HepG2 (cell line): ENCODE measurements around the gene RABEPK. TPM values are rescaled to one million over a fixed set of nuclear protein-coding genes. Genes with fewer than 3 reads are reported as not detected.

Experiments used
- ESRRA ChIP-seq: sonication (generic); formaldehyde crosslinking; IDR thresholded peaks from 2 replicates; pipeline ENCODE4 v1.5.1; 2020; ENCODE audit warnings: mild to moderate bottlenecking, low read depth, missing genetic modification reagents
- MXD4 ChIP-seq: IDR thresholded peaks from 2 replicates; pipeline ENCODE4 v1.6.1; 2016; ENCODE audit warnings: mild to moderate bottlenecking, missing biosample characterization, missing genetic modification reagents
- MYNN ChIP-seq: sonication (generic); formaldehyde crosslinking; IDR thresholded peaks from 2 replicates; pipeline ENCODE4 v1.4.0; 2020; ENCODE audit warnings: mild to moderate bottlenecking, low read depth, missing genetic modification reagents
- NAIF1 ChIP-seq: sonication (generic); formaldehyde crosslinking; IDR thresholded peaks from 2 replicates; pipeline ENCODE4 v1.5.0; 2020; ENCODE audit warnings: mild to moderate bottlenecking, missing genetic modification reagents, borderline replicate concordance
- PTBP1 ChIP-seq: fragments of 200-400 bp; formaldehyde crosslinking; IDR thresholded peaks from 2 replicates; pipeline ENCODE4 v1.6.1; 2018; ENCODE audit warnings: low read length, low read depth; ENCODE audit not compliant: poor library complexity, severe bottlenecking
- SAP130 ChIP-seq: IDR thresholded peaks from 2 replicates; pipeline ENCODE4 v1.6.1; 2016; ENCODE audit warnings: low read depth
- SMARCC2 ChIP-seq: fragments of 450-650 bp; IDR thresholded peaks from 2 replicates; pipeline ENCODE4 v1.6.1; 2017; ENCODE audit warnings: antibody characterized with exemption, mild to moderate bottlenecking
- ZFX ChIP-seq: sonication (generic); formaldehyde crosslinking; IDR thresholded peaks from 2 replicates; pipeline ENCODE4 v1.4.0; 2020; ENCODE audit warnings: mild to moderate bottlenecking, low read depth, missing genetic modification reagents, moderate library complexity
- ZNF10 ChIP-seq: sonication (generic); formaldehyde crosslinking; IDR thresholded peaks from 2 replicates; pipeline ENCODE4 v1.4.0; 2020; ENCODE audit warnings: mild to moderate bottlenecking, low read depth, missing genetic modification reagents, borderline replicate concordance
- ZNF703 ChIP-seq: sonication (generic); formaldehyde crosslinking; IDR thresholded peaks from 2 replicates; pipeline ENCODE4 v1.5.1; 2020; ENCODE audit warnings: missing genetic modification reagents, mild to moderate bottlenecking, moderate library complexity, borderline replicate concordance
- ZNF709 ChIP-seq: sonication (generic); formaldehyde crosslinking; IDR thresholded peaks from 2 replicates; pipeline ENCODE4 v1.5.0; 2020; ENCODE audit warnings: mild to moderate bottlenecking, missing genetic modification reagents
- ZNF878 ChIP-seq: sonication (generic); formaldehyde crosslinking; IDR thresholded peaks from 2 replicates; pipeline ENCODE4 v1.8.1; 2023; ENCODE audit warnings: mild to moderate bottlenecking, missing genetic modification reagents, moderate library complexity
- polyA plus RNA-seq, 8 experiments: library from polyadenylated mRNA; depleted of rRNA in 3 of 8; stranded (reverse) in 7 of 8; unstranded in 1 of 8; fragments of >200 nt; fragmentation: Illumina TruSeq in 4 of 8; extraction: Trizol in 4 of 8; gene quantifications; 2 replicates each; pipeline versions ENCODE4 v1.2.1 to v1.2.3, GENCODE V29; 2011 to 2016; ENCODE audit warnings: low read depth in 4 of 8, missing spikeins in 1 of 8, mixed read lengths in 1 of 8; ENCODE audit not compliant: insufficient read depth in 1 of 8
- total RNA-seq, 5 experiments: library from RNA; depleted of rRNA; stranded (reverse); fragments of >200 nt; fragmentation: Illumina TruSeq; extraction: Trizol; gene quantifications; 2 replicates each; pipeline ENCODE4 v1.2.3, GENCODE V29; 2016; ENCODE audit warnings: low read depth in 1 of 5
- TF ChIP-seq, protein P1 (sequence below): sonication (generic); formaldehyde crosslinking; IDR thresholded peaks from 2 replicates; pipeline ENCODE4 v1.4.0; 2020; ENCODE audit warnings: missing genetic modification reagents, mild to moderate bottlenecking, borderline replicate concordance
- TF ChIP-seq, protein P2 (sequence below): sonication (generic); formaldehyde crosslinking; IDR thresholded peaks from 2 replicates; pipeline ENCODE4 v1.8.1; 2023; ENCODE audit warnings: mild to moderate bottlenecking, missing genetic modification reagents, borderline replicate concordance
- TF ChIP-seq, protein P3 (sequence below): sonication (generic); formaldehyde crosslinking; IDR thresholded peaks from 2 replicates; pipeline ENCODE4 v1.5.1; 2020; ENCODE audit warnings: mild to moderate bottlenecking, missing genetic modification reagents, borderline replicate concordance
- TF ChIP-seq, protein P4 (sequence below): sonication (generic); formaldehyde crosslinking; IDR thresholded peaks from 2 replicates; pipeline ENCODE4 v1.4.0; 2020; ENCODE audit warnings: missing genetic modification reagents
- TF ChIP-seq, protein P5 (sequence below): IDR thresholded peaks from 2 replicates; pipeline ENCODE4 v1.6.1; 2016; ENCODE audit warnings: missing compliant biosample characterization, missing genetic modification reagents, borderline replicate concordance

The RABEPK gene
- total and polyA plus RNA-seq, 2 of the 13 experiments (the other 11 are each of a cell fraction or from before 2014, with no cell fraction given): 75.5 to 90.0 TPM

DNA sequence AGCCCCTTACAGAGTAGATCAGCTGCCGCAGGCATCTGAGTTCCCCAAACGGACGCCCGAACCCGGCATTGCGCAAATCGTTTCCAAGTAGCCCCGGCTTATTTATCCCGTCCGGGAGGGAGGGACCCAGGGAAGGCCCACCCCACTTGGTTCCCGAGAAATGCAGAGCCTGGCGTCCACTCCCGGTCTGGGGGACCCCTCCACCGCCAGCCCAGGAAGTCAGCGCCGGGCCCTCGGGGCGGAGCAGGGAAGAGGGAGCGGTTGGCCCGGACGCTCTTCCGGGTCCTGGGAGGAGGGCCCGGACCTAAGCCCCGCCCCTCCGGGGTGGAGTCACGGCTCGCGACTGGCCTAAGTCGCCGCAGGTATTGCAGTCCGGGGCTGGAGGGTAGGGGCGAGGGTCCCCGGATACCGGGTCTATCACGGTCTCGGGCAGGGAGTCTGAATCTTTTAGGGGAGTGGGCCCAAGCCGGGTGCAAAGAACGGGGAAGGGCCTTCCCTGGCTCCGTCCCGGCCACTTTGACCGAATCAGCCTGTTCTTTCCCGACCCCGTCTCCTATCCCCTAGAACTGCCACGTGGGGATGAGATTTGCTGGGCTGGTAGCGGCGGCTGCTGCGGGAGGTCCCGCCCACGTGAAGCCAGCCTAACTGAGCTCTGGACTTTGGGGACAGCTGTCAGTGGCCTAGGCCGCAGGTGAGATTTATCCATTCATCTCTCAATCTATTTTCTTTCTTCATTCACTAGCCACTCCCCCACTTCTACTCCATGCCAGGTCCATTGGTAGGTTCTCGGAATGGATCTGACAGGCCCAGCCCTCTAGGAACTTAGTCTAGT is at the start of gene RABEPK (continued):
- TF ChIP-seq, protein P1, sequence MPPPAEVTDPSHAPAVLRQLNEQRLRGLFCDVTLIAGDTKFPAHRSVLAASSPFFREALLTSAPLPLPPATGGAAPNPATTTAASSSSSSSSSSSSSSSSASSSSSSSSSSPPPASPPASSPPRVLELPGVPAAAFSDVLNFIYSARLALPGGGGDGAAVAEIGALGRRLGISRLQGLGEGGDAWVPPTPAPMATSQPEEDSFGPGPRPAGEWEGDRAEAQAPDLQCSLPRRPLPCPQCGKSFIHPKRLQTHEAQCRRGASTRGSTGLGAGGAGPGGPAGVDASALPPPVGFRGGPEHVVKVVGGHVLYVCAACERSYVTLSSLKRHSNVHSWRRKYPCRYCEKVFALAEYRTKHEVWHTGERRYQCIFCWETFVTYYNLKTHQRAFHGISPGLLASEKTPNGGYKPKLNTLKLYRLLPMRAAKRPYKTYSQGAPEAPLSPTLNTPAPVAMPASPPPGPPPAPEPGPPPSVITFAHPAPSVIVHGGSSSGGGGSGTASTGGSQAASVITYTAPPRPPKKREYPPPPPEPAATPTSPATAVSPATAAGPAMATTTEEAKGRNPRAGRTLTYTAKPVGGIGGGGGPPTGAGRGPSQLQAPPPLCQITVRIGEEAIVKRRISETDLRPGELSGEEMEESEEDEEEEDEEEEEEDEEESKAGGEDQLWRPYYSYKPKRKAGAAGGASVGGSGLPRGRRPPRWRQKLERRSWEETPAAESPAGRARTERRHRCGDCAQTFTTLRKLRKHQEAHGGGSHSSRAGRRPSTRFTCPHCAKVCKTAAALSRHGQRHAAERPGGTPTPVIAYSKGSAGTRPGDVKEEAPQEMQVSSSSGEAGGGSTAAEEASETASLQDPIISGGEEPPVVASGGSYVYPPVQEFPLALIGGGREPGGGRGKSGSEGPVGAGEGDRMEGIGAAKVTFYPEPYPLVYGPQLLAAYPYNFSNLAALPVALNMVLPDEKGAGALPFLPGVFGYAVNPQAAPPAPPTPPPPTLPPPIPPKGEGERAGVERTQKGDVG (CRISPR knock-in tag): 0 out of 2 replicates have a peak, but pooled peaks have one; percentile 59
- TF ChIP-seq, protein P2, sequence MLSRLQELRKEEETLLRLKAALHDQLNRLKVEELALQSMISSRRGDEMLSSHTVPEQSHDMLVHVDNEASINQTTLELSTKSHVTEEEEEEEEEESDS (CRISPR knock-in tag): 0 out of 2 replicates have a peak, but pooled peaks have one; percentile 24
- TF ChIP-seq SAP130 (CRISPR knock-in tag): peak; percentile 88
- TF ChIP-seq MYNN (CRISPR knock-in tag): no peak
- no peak for TF ChIP-seq SMARCC2
- 0 out of 2 replicates have a peak, but pooled peaks have one; percentile 18 for TF ChIP-seq ZNF703 (CRISPR knock-in tag)
- no peak for TF ChIP-seq ZNF10 (CRISPR knock-in tag)
- peak; percentile 93 for TF ChIP-seq MXD4
- TF ChIP-seq, protein P3, sequence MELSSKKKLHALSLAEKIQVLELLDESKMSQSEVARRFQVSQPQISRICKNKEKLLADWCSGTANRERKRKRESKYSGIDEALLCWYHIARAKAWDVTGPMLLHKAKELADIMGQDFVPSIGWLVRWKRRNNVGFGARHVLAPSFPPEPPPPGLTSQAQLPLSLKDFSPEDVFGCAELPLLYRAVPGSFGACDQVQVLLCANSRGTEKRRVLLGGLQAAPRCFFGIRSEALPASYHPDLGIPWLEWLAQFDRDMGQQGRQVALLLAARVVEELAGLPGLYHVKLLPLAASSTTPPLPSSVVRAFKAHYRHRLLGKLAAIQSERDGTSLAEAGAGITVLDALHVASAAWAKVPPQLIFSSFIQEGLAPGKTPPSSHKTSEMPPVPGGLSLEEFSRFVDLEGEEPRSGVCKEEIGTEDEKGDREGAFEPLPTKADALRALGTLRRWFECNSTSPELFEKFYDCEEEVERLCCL (CRISPR knock-in tag): peak; percentile 38; the same call in 1 of the 2 replicates
- peak; percentile 82 for TF ChIP-seq NAIF1 (CRISPR knock-in tag)
- TF ChIP-seq, protein P4, sequence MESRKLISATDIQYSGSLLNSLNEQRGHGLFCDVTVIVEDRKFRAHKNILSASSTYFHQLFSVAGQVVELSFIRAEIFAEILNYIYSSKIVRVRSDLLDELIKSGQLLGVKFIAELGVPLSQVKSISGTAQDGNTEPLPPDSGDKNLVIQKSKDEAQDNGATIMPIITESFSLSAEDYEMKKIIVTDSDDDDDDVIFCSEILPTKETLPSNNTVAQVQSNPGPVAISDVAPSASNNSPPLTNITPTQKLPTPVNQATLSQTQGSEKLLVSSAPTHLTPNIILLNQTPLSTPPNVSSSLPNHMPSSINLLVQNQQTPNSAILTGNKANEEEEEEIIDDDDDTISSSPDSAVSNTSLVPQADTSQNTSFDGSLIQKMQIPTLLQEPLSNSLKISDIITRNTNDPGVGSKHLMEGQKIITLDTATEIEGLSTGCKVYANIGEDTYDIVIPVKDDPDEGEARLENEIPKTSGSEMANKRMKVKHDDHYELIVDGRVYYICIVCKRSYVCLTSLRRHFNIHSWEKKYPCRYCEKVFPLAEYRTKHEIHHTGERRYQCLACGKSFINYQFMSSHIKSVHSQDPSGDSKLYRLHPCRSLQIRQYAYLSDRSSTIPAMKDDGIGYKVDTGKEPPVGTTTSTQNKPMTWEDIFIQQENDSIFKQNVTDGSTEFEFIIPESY (CRISPR knock-in tag): no peak
- TF ChIP-seq ZNF709 (CRISPR knock-in tag): no peak
- peak; percentile 72; the same call in 1 of the 2 replicates for TF ChIP-seq ZNF878 (CRISPR knock-in tag)
- peak; percentile 18 for TF ChIP-seq PTBP1
- TF ChIP-seq ESRRA: no peak
- peak; percentile 89 for TF ChIP-seq ZFX (CRISPR knock-in tag)
- TF ChIP-seq, protein P5, sequence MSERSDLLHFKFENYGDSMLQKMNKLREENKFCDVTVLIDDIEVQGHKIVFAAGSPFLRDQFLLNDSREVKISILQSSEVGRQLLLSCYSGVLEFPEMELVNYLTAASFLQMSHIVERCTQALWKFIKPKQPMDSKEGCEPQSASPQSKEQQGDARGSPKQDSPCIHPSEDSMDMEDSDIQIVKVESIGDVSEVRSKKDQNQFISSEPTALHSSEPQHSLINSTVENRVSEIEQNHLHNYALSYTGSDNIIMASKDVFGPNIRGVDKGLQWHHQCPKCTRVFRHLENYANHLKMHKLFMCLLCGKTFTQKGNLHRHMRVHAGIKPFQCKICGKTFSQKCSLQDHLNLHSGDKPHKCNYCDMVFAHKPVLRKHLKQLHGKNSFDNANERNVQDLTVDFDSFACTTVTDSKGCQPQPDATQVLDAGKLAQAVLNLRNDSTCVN (CRISPR knock-in tag): peak; percentile 77; the same call in 1 of the 2 replicates
